ENCODE data around the gene FER. TPM values are rescaled to one million over a fixed set of nuclear protein-coding genes. Genes with fewer than 3 reads are reported as not detected.
A peak's percentile ranks its signal among the peaks of the same experiment; 100 is the strongest.

Gene FER
- total and polyA plus RNA-seq, 9 of the 15 experiments (the other 6 are each of a cell fraction or from before 2014, with no cell fraction given), result 6.7 to 18.2 (median 8.9) TPM

DNA sequence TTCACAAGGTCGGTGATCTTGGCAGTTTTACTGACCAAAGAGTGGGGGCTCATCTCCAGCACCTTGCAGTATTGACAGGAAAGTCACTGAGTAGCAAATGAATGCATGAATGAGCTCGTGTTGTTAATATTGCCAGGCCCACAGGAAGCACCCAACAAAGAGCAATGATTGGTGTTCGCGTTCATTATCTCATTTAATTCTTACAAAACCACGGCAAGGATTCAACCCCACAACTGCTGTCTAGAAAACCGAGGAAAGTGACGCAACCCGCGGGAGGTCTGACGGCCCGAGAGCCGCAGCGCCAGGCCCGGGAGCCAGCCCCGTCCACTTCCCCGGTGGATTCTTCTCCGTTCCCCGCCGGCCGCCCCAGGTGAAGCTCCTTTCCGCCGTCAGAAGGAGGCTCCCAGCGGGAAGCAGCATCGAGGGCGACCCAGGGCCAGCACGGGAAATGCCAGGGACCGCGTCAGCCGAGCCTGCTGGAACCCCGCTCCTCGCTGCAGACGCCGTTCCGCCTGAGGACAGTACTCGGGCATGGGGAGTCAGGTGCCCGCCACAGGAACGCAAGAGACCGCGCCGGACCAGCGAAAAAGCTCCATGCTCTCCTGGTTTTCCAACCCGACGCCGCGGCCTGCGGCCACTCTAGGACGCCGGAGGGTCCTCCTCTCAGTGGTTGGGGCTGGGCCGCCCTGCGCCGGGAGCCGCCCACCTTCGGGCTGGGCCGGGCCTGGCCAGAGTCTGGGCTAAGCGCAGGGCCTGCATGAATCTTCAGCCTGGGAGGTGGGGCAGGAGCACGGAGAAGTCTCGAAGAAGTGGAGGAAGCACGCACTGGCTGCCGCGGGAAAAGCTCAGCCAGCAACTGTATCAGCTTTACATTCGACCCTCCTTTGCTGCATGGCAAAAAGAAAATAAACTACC is 19.8 kb upstream of the FER start (continued):
- TF ChIP-seq, protein P1, sequence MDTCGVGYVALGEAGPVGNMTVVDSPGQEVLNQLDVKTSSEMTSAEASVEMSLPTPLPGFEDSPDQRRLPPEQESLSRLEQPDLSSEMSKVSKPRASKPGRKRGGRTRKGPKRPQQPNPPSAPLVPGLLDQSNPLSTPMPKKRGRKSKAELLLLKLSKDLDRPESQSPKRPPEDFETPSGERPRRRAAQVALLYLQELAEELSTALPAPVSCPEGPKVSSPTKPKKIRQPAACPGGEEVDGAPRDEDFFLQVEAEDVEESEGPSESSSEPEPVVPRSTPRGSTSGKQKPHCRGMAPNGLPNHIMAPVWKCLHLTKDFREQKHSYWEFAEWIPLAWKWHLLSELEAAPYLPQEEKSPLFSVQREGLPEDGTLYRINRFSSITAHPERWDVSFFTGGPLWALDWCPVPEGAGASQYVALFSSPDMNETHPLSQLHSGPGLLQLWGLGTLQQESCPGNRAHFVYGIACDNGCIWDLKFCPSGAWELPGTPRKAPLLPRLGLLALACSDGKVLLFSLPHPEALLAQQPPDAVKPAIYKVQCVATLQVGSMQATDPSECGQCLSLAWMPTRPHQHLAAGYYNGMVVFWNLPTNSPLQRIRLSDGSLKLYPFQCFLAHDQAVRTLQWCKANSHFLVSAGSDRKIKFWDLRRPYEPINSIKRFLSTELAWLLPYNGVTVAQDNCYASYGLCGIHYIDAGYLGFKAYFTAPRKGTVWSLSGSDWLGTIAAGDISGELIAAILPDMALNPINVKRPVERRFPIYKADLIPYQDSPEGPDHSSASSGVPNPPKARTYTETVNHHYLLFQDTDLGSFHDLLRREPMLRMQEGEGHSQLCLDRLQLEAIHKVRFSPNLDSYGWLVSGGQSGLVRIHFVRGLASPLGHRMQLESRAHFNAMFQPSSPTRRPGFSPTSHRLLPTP (IDR thresholded peaks at IDR 0.05; ENCODE audit: borderline replicate concordance, extremely low read depth, insufficient read length), result peak; percentile 8
- TF ChIP-seq DIDO1 (tag; IDR thresholded peaks at IDR 0.05; ENCODE audit: low read depth) (no peak), RBBP5 (IDR thresholded peaks at IDR 0.05; ENCODE audit: borderline replicate concordance, insufficient read depth, low read length, poor library complexity, severe bottlenecking) (peak; percentile 86), KLF6 (CRISPR knock-in tag; IDR thresholded peaks at IDR 0.05; ENCODE audit: borderline replicate concordance) (peak; percentile 63; the same call in 1 of the 2 replicates), ZNF398 (CRISPR knock-in tag; IDR thresholded peaks at IDR 0.05) (no peak), RBM25 (IDR thresholded peaks at IDR 0.05; ENCODE audit: low read depth, low read length, severe bottlenecking) (no peak), RBM34 (IDR thresholded peaks at IDR 0.05; ENCODE audit: borderline replicate concordance, insufficient read depth, low read length) (no peak), ZMIZ1 (IDR thresholded peaks at IDR 0.05; ENCODE audit: low read depth in 2 of 2, low read length in 2 of 2) (no peak), CREM (IDR thresholded peaks at IDR 0.05; ENCODE audit: low read depth) (peak; percentile 7; the same call in 1 of the 2 replicates), ZNF316 (IDR thresholded peaks at IDR 0.05) (no peak), ZNF408 (CRISPR knock-in tag; IDR thresholded peaks at IDR 0.05; ENCODE audit: low read depth) (no peak), PHF8 (IDR thresholded peaks at IDR 0.05; ENCODE audit: borderline replicate concordance, low read length) (peak; percentile 93), NCOA2 (IDR thresholded peaks at IDR 0.05; ENCODE audit: partially characterized antibody in 2 of 2) (no peak), ZNF165 (CRISPR knock-in tag; IDR thresholded peaks at IDR 0.05; ENCODE audit: borderline replicate concordance) (no peak), TAL1 (IDR thresholded peaks at IDR 0.05) (no peak)
- TF ChIP-seq, protein P2, sequence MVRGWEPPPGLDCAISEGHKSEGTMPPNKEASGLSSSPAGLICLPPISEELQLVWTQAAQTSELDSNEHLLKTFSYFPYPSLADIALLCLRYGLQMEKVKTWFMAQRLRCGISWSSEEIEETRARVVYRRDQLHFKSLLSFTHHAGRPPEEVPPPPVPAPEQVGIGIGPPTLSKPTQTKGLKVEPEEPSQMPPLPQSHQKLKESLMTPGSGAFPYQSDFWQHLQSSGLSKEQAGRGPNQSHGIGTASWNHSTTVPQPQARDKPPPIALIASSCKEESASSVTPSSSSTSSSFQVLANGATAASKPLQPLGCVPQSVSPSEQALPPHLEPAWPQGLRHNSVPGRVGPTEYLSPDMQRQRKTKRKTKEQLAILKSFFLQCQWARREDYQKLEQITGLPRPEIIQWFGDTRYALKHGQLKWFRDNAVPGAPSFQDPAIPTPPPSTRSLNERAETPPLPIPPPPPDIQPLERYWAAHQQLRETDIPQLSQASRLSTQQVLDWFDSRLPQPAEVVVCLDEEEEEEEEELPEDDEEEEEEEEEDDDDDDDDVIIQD (CRISPR knock-in tag; IDR thresholded peaks at IDR 0.05), result no peak
